ENCODE results near the gene MTMR1. TPM values are rescaled to one million over a fixed set of nuclear protein-coding genes. Genes with fewer than 3 reads are reported as not detected.
A peak's percentile ranks its signal among the peaks of the same experiment; 100 is the strongest.

Gene MTMR1
- total RNA-seq, 2 experiments from 2014 or later: 32.8 to 38.6 TPM

- H3K27me3 Mint-ChIP-seq: no peaks in the 10 kb centered on the region
- ChIA-PET POLR2A (no interaction called here), CTCF (no interaction called here)
- H3K27ac Mint-ChIP-seq: no peak overlapping the region
- H3K4me3 Mint-ChIP-seq: no peak overlapping the region
- intact Hi-C loops (cut with micrococcal nuclease): no loop called here
- ATAC-seq (no peak), DNase-seq (no peak)
- no peaks in the 10 kb centered on the region for H3K9me3 Mint-ChIP-seq
- no peaks in the 10 kb centered on the region for H3K4me1 Mint-ChIP-seq (ENCODE audit: low read depth)
- peaks cover 13% of the 10 kb centered on the region for H3K36me3 Mint-ChIP-seq (ENCODE audit: low read depth)
- no peak for TF ChIP-seq CTCF (IDR thresholded peaks at IDR 0.05)
Observed at GRCh38 chrX:150664290-150664689, 28.9 kb upstream of the MTMR1 start.

DNA sequence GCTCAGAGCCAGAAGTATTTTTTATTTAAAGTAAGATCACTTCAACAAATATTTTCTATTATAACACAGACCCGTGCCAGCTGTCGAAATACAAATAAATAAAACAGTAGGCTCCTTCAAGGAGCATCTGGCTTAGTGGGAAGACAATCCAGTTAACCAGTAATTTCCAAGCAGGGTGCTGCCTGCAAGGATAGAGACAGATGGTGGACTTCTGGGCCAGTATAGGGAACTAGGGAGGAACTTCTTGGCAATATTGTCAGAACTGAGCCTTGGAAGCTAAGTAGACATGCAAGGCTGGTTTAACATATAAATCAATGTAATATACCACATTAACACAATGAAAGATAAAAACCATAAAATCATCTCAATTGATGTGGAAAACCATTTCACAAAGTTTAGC is 17.0 kb upstream of the MTMR1 start:
- H3K4me3 Mint-ChIP-seq: no peak overlapping the region
- no peak for TF ChIP-seq CTCF (IDR thresholded peaks at IDR 0.05)
- H3K9me3 Mint-ChIP-seq: no peaks in the 10 kb centered on the region
- H3K4me1 Mint-ChIP-seq (ENCODE audit: low read depth): no peaks in the 10 kb centered on the region
- no peaks in the 10 kb centered on the region for H3K27me3 Mint-ChIP-seq
- DNase-seq (no peak), ATAC-seq (no peak)
- ChIA-PET CTCF (interaction anchor here (1.0 to 1.4 kb wide), 2 partner anchors 39 to 89 kb away, joined by 3 read pairs; no protein-coding TSS in a partner anchor), POLR2A (no interaction called here)
- H3K27ac Mint-ChIP-seq: no peak overlapping the region
- intact Hi-C loops (cut with micrococcal nuclease): no loop called here
- no peaks in the 10 kb centered on the region for H3K36me3 Mint-ChIP-seq (ENCODE audit: low read depth)

DNA sequence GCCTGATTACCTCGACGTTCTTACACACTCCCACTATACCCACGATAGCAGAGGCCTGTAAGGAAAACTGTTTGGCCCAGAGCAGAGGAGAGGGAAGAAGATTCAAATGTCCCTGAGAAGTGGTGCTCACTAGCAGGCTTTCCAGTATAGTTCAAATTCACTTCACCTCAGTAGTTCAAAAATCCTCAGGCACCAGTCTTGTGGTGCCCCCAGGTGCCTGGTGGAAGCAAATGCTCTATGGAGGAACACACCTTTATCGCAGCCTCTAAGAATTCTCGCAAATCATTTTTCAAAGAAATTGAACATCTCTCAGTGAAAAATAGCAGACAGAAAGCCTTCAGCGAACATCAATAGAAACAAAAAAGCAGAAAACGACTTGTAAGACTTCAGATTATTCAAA is 12.2 kb upstream of the MTMR1 start:
- Mint-ChIP-seq H3K9me3 (no peaks in the 10 kb centered on the region), H3K27ac (no peak overlapping the region), H3K4me1 (ENCODE audit: low read depth) (peaks cover 2% of the 10 kb centered on the region), H3K36me3 (ENCODE audit: low read depth) (no peaks in the 10 kb centered on the region), H3K4me3 (no peak overlapping the region), H3K27me3 (no peaks in the 10 kb centered on the region)
- peak; percentile 65 for ATAC-seq
- ChIA-PET POLR2A (no interaction called here), CTCF (interaction anchor here (1.0 to 4.9 kb wide), 2 partner anchors 35 to 195 kb away, joined by 3 to 60 read pairs; no protein-coding TSS in a partner anchor)
- DNase-seq: peak; percentile 18
- peak; percentile 29 for TF ChIP-seq CTCF (IDR thresholded peaks at IDR 0.05)
- intact Hi-C loops (cut with micrococcal nuclease): loop anchor here (5.0 kb wide), 1 partner anchor 319 kb away; the partner anchor contains the start of gene MAMLD1

DNA sequence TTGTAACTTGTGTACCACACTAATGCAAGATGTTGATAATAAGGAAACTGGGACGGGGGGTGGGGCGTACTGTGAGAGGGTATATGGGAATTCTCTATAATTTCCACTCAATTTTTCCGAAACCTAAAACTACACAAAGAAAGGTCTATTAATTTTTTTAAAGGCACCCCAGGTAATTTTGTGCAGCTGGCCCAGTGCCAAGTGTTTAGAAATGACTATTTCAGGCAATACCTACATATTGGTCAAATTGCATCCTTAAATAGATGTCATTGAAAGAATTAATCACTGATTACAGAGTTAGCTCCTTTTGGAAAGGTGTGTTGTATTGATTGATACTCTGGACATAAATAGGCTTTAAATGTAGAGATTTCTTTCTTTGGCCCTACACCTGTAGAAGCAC is 10.1 kb upstream of the MTMR1 start:
- Mint-ChIP-seq H3K9me3 (no peaks in the 10 kb centered on the region), H3K4me1 (ENCODE audit: low read depth) (peaks cover 3% of the 10 kb centered on the region), H3K27ac (no peak overlapping the region), H3K4me3 (no peak overlapping the region), H3K27me3 (no peaks in the 10 kb centered on the region), H3K36me3 (ENCODE audit: low read depth) (no peaks in the 10 kb centered on the region)
- intact Hi-C loops (cut with micrococcal nuclease): loop anchor here (2.0 to 5.0 kb wide), 2 partner anchors 34 to 321 kb away; partner anchors contain the start of gene MAMLD1
- no peak for TF ChIP-seq CTCF (IDR thresholded peaks at IDR 0.05)
- CTCF ChIA-PET: interaction anchor here (0.7 to 4.9 kb wide), 25 partner anchors 9 to 197 kb away, joined by 3 to 60 read pairs (median 5); partner anchors contain the start of gene MTMR1
- ATAC-seq: no peak
- no peak for DNase-seq
- POLR2A ChIA-PET: interaction anchor here (1.8 kb wide), 1 partner anchor 10 kb away, joined by 7 read pairs; the partner anchor contains the start of gene MTMR1

DNA sequence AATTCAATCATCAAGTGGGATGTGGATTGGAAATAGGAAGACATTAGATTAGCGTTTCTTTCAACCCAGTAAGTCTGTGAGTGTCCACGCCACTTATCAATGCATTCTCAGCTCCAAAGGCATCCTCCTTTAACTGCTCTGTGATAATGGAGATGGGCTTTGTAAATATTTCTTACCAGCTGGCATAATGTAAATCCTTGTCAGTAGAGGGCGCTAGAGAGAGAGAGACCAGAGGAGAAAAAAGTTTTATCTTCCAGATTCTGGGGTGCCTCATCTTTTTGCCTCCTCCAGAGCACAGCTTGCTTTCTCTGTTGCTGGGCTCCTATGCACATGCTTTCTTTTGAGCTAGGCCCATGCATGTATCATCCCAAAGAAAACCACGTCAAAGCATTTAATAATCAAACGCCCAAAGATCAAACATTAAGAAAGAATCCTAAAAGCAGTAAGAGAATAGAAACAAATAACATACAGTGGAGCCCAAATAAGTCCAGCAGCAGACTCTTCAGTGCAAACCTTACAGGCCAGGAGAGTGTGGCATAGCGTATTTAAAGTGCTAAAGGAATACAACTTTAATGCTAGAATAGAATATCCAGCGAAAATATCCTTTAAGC is 9.6 kb upstream of the MTMR1 start:
- no peak overlapping the region for H3K4me3 Mint-ChIP-seq

More for the DNA sequence above, 9.6 kb upstream of the MTMR1 start:
- ChIA-PET CTCF (interaction anchor here (0.7 to 4.9 kb wide), 25 partner anchors 9 to 197 kb away, joined by 3 to 60 read pairs (median 5); partner anchors contain the start of gene MTMR1), POLR2A (interaction anchor here (1.8 kb wide), 1 partner anchor 9 kb away, joined by 7 read pairs; the partner anchor contains the start of gene MTMR1)
- Mint-ChIP-seq H3K27me3 (no peaks in the 10 kb centered on the region), H3K9me3 (no peaks in the 10 kb centered on the region), H3K36me3 (ENCODE audit: low read depth) (no peaks in the 10 kb centered on the region), H3K27ac (no peak overlapping the region), H3K4me1 (ENCODE audit: low read depth) (peaks cover 8% of the 10 kb centered on the region)
- ATAC-seq (peak; percentile 53), DNase-seq (peak; percentile 17)
- peak; percentile 65 for TF ChIP-seq CTCF (IDR thresholded peaks at IDR 0.05)
- intact Hi-C loops (cut with micrococcal nuclease): loop anchor here (2.0 to 5.0 kb wide), 2 partner anchors 33 to 321 kb away; partner anchors contain the start of gene MAMLD1

Measured in activated CD8-positive, alpha-beta T cell treated with anti-CD3 and anti-CD28 coated beads for 36 hours (primary cell).